ENCODE measurements around the gene OTX2. TPM values are rescaled to one million over a fixed set of nuclear protein-coding genes. Genes with fewer than 3 reads are reported as not detected.

OTX2 gene
- total RNA-seq, 4 donors from 2014 or later = not detected

DNA sequence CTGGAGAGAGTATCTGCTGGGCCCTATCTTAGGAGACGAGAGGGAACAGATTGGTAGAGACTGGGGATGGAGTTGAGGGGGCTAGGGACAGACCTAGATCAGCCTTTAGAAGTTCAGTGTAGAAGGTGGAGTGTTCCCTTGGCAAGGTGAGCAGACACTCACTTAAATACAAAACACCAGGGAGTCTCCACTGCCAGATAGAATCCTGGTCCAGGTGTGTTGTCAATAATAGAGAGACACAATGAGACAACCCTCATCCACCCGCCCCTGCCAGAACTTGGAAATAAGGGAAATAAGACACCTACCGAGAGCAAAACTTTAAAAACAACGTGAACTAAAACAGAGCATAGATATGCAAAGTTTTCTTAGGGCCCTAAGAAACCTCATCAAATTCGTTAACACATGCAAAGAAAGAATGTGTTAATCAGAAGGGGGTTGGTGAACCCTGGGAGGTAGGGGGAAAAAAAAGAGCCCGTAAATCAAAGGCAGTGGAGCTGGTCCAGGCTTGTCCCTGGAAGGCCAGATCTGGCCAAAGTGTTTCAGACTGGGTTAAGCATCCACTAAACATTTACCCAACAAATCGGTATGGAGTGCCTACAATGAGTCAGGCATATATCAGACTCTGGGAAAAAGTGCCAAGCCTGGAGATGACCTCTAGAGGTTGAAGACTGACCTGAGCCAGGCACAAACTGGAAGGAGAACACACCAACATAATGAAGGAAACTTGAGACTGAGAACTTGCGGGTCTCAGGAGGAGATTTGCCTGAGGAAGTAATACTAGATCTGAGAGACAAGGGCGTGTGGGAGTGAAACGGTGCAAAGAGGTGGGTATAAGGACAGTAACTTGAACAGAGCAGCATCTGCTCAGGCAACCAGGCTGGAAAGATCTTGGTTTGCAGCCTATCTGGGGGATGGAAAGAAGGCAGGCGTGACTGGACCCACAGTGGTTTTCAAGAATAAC, 37.0 kb upstream of the OTX2 start:
- 33 to 38% methylated on average over 11 of the region's 11 CpGs for WGBS, 2 donors
- intact Hi-C loops (cut with DNase I; ENCODE audit: low total_unique reads) = no loop called here
- no peak for TF ChIP-seq POLR2A (IDR thresholded peaks at IDR 0.05)
- TF ChIP-seq, protein P1, sequence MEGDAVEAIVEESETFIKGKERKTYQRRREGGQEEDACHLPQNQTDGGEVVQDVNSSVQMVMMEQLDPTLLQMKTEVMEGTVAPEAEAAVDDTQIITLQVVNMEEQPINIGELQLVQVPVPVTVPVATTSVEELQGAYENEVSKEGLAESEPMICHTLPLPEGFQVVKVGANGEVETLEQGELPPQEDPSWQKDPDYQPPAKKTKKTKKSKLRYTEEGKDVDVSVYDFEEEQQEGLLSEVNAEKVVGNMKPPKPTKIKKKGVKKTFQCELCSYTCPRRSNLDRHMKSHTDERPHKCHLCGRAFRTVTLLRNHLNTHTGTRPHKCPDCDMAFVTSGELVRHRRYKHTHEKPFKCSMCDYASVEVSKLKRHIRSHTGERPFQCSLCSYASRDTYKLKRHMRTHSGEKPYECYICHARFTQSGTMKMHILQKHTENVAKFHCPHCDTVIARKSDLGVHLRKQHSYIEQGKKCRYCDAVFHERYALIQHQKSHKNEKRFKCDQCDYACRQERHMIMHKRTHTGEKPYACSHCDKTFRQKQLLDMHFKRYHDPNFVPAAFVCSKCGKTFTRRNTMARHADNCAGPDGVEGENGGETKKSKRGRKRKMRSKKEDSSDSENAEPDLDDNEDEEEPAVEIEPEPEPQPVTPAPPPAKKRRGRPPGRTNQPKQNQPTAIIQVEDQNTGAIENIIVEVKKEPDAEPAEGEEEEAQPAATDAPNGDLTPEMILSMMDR (IDR thresholded peaks at IDR 0.05) = no peak
- no peak for DNase-seq (ENCODE audit: low spot score in 2 of 2)
- no peak overlapping the region for H3K4me3 ChIP-seq (ENCODE audit: low read depth, poor library complexity, severe bottlenecking)

DNA sequence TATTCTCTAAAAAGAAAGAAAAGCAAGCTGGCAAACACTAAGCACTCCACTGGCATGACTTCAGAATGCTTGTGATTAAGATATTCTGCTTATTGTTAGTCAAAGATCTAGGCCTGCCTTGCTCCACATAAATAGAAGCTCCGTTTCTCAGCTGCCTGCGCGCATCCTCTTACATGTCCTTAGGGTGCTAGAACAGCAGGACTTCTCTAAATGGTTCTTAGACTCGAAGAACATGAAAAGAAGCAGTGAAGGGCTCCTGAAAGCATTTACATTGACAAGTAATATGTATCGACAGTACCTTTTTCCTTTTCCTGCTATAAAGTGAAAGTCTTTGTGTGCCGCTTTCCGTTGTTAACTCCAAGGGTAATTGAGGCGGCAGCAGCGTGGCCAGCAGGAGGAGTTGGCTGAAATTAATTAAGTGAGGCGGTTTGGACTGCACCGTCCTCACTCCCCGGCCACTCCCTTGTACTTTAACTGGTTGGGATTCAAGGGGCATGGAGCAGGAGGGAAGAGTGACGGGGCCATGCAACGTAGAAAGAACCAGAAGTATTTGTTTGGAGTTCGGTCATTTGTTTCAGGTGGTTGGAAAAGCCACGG, 34.2 kb upstream of the OTX2 start:
- WGBS, 2 donors = 26% methylated on average over 16 of the region's 16 CpGs
- intact Hi-C loops (cut with DNase I; ENCODE audit: low total_unique reads) = no loop called here
- no peak for DNase-seq (ENCODE audit: low spot score in 2 of 2)

DNA sequence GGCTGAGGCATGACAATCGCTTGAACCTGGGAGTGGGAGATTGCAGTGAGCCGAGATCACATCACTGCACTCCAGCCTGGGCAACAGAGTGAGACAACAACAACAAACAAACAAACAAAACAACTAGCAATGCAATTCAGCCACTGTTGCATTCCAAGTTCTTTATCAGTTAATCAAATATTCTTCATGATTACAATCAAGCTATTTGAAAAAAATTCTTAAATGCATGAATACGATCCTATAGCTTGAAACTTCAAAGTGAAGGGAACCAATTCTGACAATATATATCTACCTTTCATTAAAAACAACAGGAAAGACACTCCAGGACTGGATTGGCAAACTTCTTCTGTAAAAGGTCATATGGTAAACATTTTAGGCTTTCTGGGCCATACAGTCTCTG, 31.3 kb upstream of the OTX2 start:
- H3K4me3 ChIP-seq (ENCODE audit: low read depth, poor library complexity, severe bottlenecking) = no peak overlapping the region
- no peak for DNase-seq (ENCODE audit: low spot score in 2 of 2)
- intact Hi-C loops (cut with DNase I; ENCODE audit: low total_unique reads) = no loop called here
- 79% methylated on average over 3 of the region's 3 CpGs for WGBS, 2 donors
- TF ChIP-seq, protein P1 (IDR thresholded peaks at IDR 0.05) = no peak
- no peak for TF ChIP-seq POLR2A (IDR thresholded peaks at IDR 0.05)

More for the DNA sequence above, 34.2 kb upstream of the OTX2 start:
- TF ChIP-seq, protein P1 (IDR thresholded peaks at IDR 0.05) = no peak
- TF ChIP-seq POLR2A (IDR thresholded peaks at IDR 0.05) = no peak
- no peak overlapping the region for H3K4me3 ChIP-seq (ENCODE audit: low read depth, poor library complexity, severe bottlenecking)

DNA sequence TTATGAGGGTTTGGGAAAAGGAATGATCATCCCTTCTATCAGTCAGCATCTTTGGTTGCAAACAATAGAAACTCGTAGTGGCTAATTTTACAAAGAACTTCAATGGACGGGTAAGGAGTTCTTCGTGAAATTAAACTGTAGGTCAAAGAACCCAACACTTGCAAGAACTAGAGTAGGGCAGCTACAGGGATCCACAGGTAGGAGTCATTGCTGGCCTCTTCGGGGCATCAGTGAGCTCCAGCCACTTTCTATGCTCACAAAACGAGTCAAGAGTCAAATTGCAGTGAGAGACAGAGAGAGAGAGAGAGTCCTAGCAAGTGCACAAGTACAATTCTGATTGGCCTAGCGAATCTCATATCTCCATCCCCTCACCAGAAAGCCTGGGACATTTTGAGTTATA, 29.9 kb upstream of the OTX2 start:
- DNase-seq (ENCODE audit: low spot score in 2 of 2) = no peak

DNA sequence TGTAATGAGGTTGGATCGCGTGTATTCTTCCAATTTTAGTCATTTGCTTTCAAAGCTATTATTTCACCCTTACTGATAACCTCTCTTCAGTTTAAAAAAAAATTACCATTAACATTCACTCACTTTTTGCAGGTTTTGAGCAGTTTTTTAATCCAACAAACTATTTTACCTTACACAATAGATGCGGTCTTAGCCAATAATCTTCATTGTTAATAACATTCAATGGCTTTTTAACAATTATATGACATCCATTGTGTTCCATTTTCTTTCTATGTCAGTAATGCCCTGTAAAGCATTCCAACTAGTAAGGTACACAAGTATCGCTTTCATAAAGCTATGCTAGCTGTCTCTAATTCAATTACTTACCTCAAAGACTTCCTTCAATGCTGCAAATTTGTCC, 18.9 kb upstream of the OTX2 start:
- DNase-seq (ENCODE audit: low spot score in 2 of 2) = no peak
- no peak for TF ChIP-seq POLR2A (IDR thresholded peaks at IDR 0.05)
- TF ChIP-seq, protein P1 (IDR thresholded peaks at IDR 0.05) = no peak
- intact Hi-C loops (cut with DNase I; ENCODE audit: low total_unique reads) = no loop called here
- H3K4me3 ChIP-seq (ENCODE audit: low read depth, poor library complexity, severe bottlenecking) = no peak overlapping the region
- WGBS, 2 donors = 92 to 93% methylated on average over 4 of the region's 4 CpGs

More for the DNA sequence above, 29.9 kb upstream of the OTX2 start:
- WGBS, 2 donors = 69 to 71% methylated on average over 6 of the region's 6 CpGs
- no peak for TF ChIP-seq POLR2A (IDR thresholded peaks at IDR 0.05)
- TF ChIP-seq, protein P1 (IDR thresholded peaks at IDR 0.05) = no peak
- no peak overlapping the region for H3K4me3 ChIP-seq (ENCODE audit: low read depth, poor library complexity, severe bottlenecking)
- intact Hi-C loops (cut with DNase I; ENCODE audit: low total_unique reads) = no loop called here

Measured in lower leg skin (tissue), 4 donors.